Endothelial cell of umbilical vein (primary cell): ENCODE data around the gene CXCL10. TPM values are rescaled to one million over a fixed set of nuclear protein-coding genes. Genes with fewer than 3 reads are reported as not detected.
A peak's percentile ranks its signal among the peaks of the same experiment; 100 is the strongest.

Experiments
- BruUV-seq: library from RNA; stranded (reverse); fragments of 400-500 nt; replicated peaks from 2 replicates; lab custom pipeline; 2021; lab: Mats Ljungman, UMichigan
- CTCF ChIA-PET: fragments of 300-600, 350-600 bp; sonication (Branson Sonifier 250); formaldehyde crosslinking; loops from one replicate; lab custom pipeline; 2021; ENCODE audit warnings: antibody characterized with exemption, inconsistent platforms; lab: Charles Lee
- POLR2A ChIA-PET: fragments of 300-600, 350-600 bp; sonication (Branson Sonifier 250); formaldehyde crosslinking; loops from one replicate; lab custom pipeline; 2021; ENCODE audit warnings: antibody characterized with exemption, inconsistent platforms; lab: Charles Lee
- DNase-seq: peaks from one replicate; pipeline ENCODE4 v3.0.0-alpha.2; 2011; ENCODE audit warnings: low read depth, low spot score
- FAIRE-seq: peaks from 2 replicates; lab custom pipeline; 2011; peaks lifted over from hg19 to GRCh38; lab: Jason Lieb, UNC
- H2AFZ ChIP-seq: 2 replicates; pipeline ENCODE4 v1.6.0; 2012; ENCODE audit warnings: low read depth, low read length, control low read depth, inconsistent platforms
- H3K27ac ChIP-seq: 2 replicates; pipeline ENCODE4 v1.5.1; 2011; ENCODE audit warnings: low read depth, mild to moderate bottlenecking, control low read depth, low read length, moderate library complexity; ENCODE audit not compliant: insufficient read depth
- H3K27me3 ChIP-seq, 2 experiments: 2 replicates each; pipeline versions ENCODE4 v1.6.0 to v1.6.1; 2011; ENCODE audit warnings: low read length in 2 of 2, mixed read lengths in 1 of 2; ENCODE audit not compliant: control insufficient read depth in 2 of 2, insufficient read depth in 2 of 2
- H3K36me3 ChIP-seq, 2 experiments: 2 replicates in 1 of 2; 3 replicates in 1 of 2; pipeline ENCODE4 v1.5.1; 2011; ENCODE audit warnings: low read length in 2 of 2, mild to moderate bottlenecking in 1 of 2, moderate library complexity in 1 of 2; ENCODE audit not compliant: control insufficient read depth in 2 of 2, insufficient read depth in 2 of 2; ENCODE audit errors: extremely low read depth in 1 of 2
- H3K4me1 ChIP-seq: 3 replicates; pipeline ENCODE4 v1.5.1; 2011; ENCODE audit warnings: mild to moderate bottlenecking, low read length; ENCODE audit not compliant: control insufficient read depth, insufficient read depth; ENCODE audit errors: extremely low read depth
- H3K4me2 ChIP-seq: 2 replicates; pipeline ENCODE4 v1.6.1; 2011; ENCODE audit warnings: low read length, control low read depth, mixed read lengths; ENCODE audit not compliant: insufficient read depth
- H3K4me3 ChIP-seq, 3 experiments: fragments of 200-600 bp in 1 of 3; sonication (generic), shearing (Covaris generic) in 1 of 3; replicated peaks in 1 of 3; 2 replicates each; pipeline ENCODE4 v1.5.1; 2011 to 2016; ENCODE audit warnings: control low read depth in 3 of 3, low read length in 3 of 3, mild to moderate bottlenecking in 2 of 3, inconsistent platforms in 1 of 3, low read depth in 1 of 3, moderate library complexity in 1 of 3; ENCODE audit not compliant: insufficient read depth in 1 of 3
- H3K79me2 ChIP-seq: 2 replicates; pipeline ENCODE4 v1.6.0; 2012; ENCODE audit warnings: low read length, inconsistent platforms; ENCODE audit not compliant: control insufficient read depth, insufficient read depth
- H3K9ac ChIP-seq: replicated peaks from 2 replicates; pipeline ENCODE3; 2011; ENCODE audit warnings: low read length, control low read depth; ENCODE audit not compliant: insufficient read depth; ENCODE audit errors: extremely low read depth
- H3K9me1 ChIP-seq: replicated peaks from 3 replicates; pipeline ENCODE4 v1.6.0; 2011; ENCODE audit warnings: mild to moderate bottlenecking, low read length; ENCODE audit not compliant: control insufficient read depth, insufficient read depth; ENCODE audit errors: extremely low read depth
- H3K9me3 ChIP-seq: replicated peaks from 2 replicates; pipeline ENCODE4 v1.5.1; 2012; ENCODE audit warnings: low read length, inconsistent platforms; ENCODE audit not compliant: control insufficient read depth, insufficient read depth
- H4K20me1 ChIP-seq: replicated peaks from 2 replicates; pipeline ENCODE3; 2011; ENCODE audit warnings: mild to moderate bottlenecking, low read length; ENCODE audit not compliant: control insufficient read depth, insufficient read depth; ENCODE audit errors: extremely low read depth
- CTCF ChIP-seq, 2 donors: IDR thresholded peaks; 1 replicate in 1 of 2; 2 replicates in 1 of 2; pipeline ENCODE4 v1.5.1; 2011; ENCODE audit warnings: low read length in 2 of 2, mild to moderate bottlenecking in 2 of 2, moderate library complexity in 2 of 2, control low read depth in 1 of 2, inconsistent platforms in 1 of 2, low read depth in 1 of 2; ENCODE audit not compliant: insufficient read depth in 1 of 2; ENCODE audit errors: extremely low read depth in 1 of 2
- EZH2 ChIP-seq: IDR thresholded peaks from 2 replicates; pipeline ENCODE4 v1.6.1; 2012; ENCODE audit warnings: borderline replicate concordance, low read depth, mild to moderate bottlenecking, moderate library complexity, low read length, inconsistent platforms; ENCODE audit not compliant: severe bottlenecking
- FOS ChIP-seq: IDR thresholded peaks from 2 replicates; pipeline ENCODE4 v1.6.1; 2011; ENCODE audit warnings: mild to moderate bottlenecking, low read length, moderate library complexity, borderline replicate concordance; ENCODE audit not compliant: insufficient read depth
- GATA2 ChIP-seq: IDR thresholded peaks from 2 replicates; pipeline ENCODE4 v1.7.0; 2011; ENCODE audit warnings: low read depth, mild to moderate bottlenecking, moderate library complexity, mixed read lengths, low read length; ENCODE audit not compliant: insufficient read length, insufficient read depth
- MAX ChIP-seq: IDR thresholded peaks from 2 replicates; pipeline ENCODE4 v1.6.1; 2011; ENCODE audit not compliant: insufficient read depth, insufficient read length
- MYC ChIP-seq: IDR thresholded peaks from one replicate; pipeline ENCODE4 v1.6.1; 2011; ENCODE audit warnings: mild to moderate bottlenecking, low read depth, low read length
- POLR2A ChIP-seq: IDR thresholded peaks from 2 replicates; pipeline ENCODE4 v1.6.1; 2012; ENCODE audit warnings: low read depth, mild to moderate bottlenecking, control low read depth, low read length
- POLR2AphosphoS5 ChIP-seq: IDR thresholded peaks from 2 replicates; pipeline ENCODE4 v1.6.1; 2012; ENCODE audit warnings: low read depth, mild to moderate bottlenecking, control low read depth, low read length, moderate library complexity; ENCODE audit not compliant: insufficient read depth
- dilution Hi-C: fragments of 300-500 bp; cut with MboI; formaldehyde crosslinking; loops from one replicate; pipeline ENCODE4 v1.15.0; 2019; ENCODE audit warnings: low sequenced_read_pairs; ENCODE audit not compliant: extremely low pct_ligation_motif_present
- intact Hi-C: fragments of 100-400 bp; cut with micrococcal nuclease; formaldehyde crosslinking; loops from one replicate; pipeline ENCODE4 v1.10.0; 2022
- polyA plus RNA-seq, 4 experiments: library from polyadenylated mRNA; depleted of rRNA in 3 of 4; stranded (reverse) in 3 of 4; unstranded in 1 of 4; fragments of >200 nt; gene quantifications; 2 replicates each; pipeline versions ENCODE4 v1.2.1 to v1.2.3, GENCODE V29; 2011 to 2012; ENCODE audit warnings: missing spikeins in 1 of 4
- total RNA-seq: library from RNA; stranded (reverse); gene quantifications from 2 replicates; pipeline ENCODE4 v1.2.3, GENCODE V29; 2021

Gene CXCL10
- total and polyA plus RNA-seq, 2 donors (not counting 3 experiments of a cell fraction or from before 2014, with no cell fraction given), result 0.18 TPM; not detected in 1

GRCh38 chr4:75989846-75990528 is 33.3 kb downstream of the CXCL10 start:
- Histone ChIP-seq H3K4me1 (peaks cover 10% of the 10 kb centered on the region), H3K4me2 (peak overlapping the region; percentile 94), H2AFZ (peak overlapping the region; percentile 75), H3K4me3 (peak overlapping the region; percentile 61 to 92 (median 91)), H3K9me1 (no peaks in the 10 kb centered on the region), H3K79me2 (peaks cover 56% of the 10 kb centered on the region), H3K27ac (peak overlapping the region; percentile 84), H3K36me3 (no peaks in the 10 kb centered on the region), H3K9ac (peak overlapping the region; percentile 88), H3K27me3 (peaks cover 6 to 8% of the 10 kb centered on the region in 2 experiments), H4K20me1 (no peaks in the 10 kb centered on the region), H3K9me3 (no peaks in the 10 kb centered on the region)
- no TSS peak for BruUV-seq
- peak; percentile 68 for FAIRE-seq
- POLR2A ChIA-PET, result interaction anchor here (0.8 kb wide), 1 partner anchor 209 kb away, joined by 3 read pairs; no protein-coding TSS in a partner anchor
- intact Hi-C loops (loop anchor here (2.0 to 10.0 kb wide), 3 partner anchors 97 to 185 kb away; partner anchors contain the start of gene NUP54), dilution Hi-C loops (no loop called here)
- peak; percentile 42 for DNase-seq
- TF ChIP-seq GATA2, result no peak
- no peak for TF ChIP-seq POLR2AphosphoS5
- no peak for TF ChIP-seq FOS
- TF ChIP-seq MYC, result no peak
- no peak for TF ChIP-seq MAX
- TF ChIP-seq POLR2A, result no peak
- TF ChIP-seq EZH2, result no peak
- no peak for TF ChIP-seq CTCF (IDR thresholded peaks at IDR 0.05; ENCODE audit: extremely low read depth in 1 of 2, insufficient read depth in 1 of 2, low read depth in 1 of 2, low read length in 2 of 2)
- CTCF ChIA-PET, result interaction anchor here (0.8 to 3.5 kb wide), 7 partner anchors 12 to 167 kb away, joined by 3 to 19 read pairs (median 4); partner anchors contain the start of gene NAAA
